DOHH2 (cell line): ENCODE data around the gene SLC44A3.

Experiments used
- EZH2phosphoT487 ChIP-seq: fragments of 200-600 bp; sonication (generic); IDR thresholded peaks from 2 replicates; pipeline ENCODE4 v1.6.1; 2017; ENCODE audit warnings: borderline replicate concordance, mild to moderate bottlenecking, antibody characterized with exemption, low read length, moderate library complexity, mixed read lengths
- TF ChIP-seq, protein P1 (sequence below): fragments of 200-600 bp; sonication (generic); IDR thresholded peaks from one replicate; pipeline ENCODE4 v1.5.1; 2014; ENCODE audit warnings: antibody characterized with exemption, mild to moderate bottlenecking, low read depth, low read length; ENCODE audit not compliant: poor library complexity, severe bottlenecking

- TF ChIP-seq, protein P1, sequence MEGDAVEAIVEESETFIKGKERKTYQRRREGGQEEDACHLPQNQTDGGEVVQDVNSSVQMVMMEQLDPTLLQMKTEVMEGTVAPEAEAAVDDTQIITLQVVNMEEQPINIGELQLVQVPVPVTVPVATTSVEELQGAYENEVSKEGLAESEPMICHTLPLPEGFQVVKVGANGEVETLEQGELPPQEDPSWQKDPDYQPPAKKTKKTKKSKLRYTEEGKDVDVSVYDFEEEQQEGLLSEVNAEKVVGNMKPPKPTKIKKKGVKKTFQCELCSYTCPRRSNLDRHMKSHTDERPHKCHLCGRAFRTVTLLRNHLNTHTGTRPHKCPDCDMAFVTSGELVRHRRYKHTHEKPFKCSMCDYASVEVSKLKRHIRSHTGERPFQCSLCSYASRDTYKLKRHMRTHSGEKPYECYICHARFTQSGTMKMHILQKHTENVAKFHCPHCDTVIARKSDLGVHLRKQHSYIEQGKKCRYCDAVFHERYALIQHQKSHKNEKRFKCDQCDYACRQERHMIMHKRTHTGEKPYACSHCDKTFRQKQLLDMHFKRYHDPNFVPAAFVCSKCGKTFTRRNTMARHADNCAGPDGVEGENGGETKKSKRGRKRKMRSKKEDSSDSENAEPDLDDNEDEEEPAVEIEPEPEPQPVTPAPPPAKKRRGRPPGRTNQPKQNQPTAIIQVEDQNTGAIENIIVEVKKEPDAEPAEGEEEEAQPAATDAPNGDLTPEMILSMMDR, result no peak
- no peak for TF ChIP-seq EZH2phosphoT487
Observed at GRCh38 chr1:94851571-94851970, 31.4 kb downstream of the SLC44A3 start.
